ENCODE measurements around the gene SEMA4C. TPM values are rescaled to one million over a fixed set of nuclear protein-coding genes. Genes with fewer than 3 reads are reported as not detected.

SEMA4C gene
- polyA plus RNA-seq, 1 of the 3 experiments (the other 2 are of a cell fraction) = 34.8 TPM

DNA sequence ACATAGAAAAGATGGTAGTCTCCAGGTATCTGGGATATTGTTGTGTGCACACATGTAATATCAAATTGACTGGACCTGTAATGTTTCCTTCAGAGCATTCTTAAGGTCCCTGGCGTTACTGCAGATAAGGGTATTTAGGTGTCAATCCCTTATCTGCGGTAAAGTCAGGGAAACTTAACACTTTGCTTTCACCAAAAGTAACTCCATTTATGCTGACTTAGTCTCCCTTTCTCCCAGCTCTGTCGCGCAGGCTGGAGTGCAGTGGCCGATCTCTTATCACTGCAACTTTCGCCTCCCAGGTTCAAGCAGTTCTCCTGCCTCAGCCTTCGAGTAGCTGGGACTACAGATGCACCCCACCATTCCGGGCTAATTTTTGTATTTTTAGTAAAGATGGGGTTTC lies 52.0 kb downstream of the SEMA4C start:
- no peak for DNase-seq
- peak overlapping the region; percentile 88 for H3K4me2 ChIP-seq

DNA sequence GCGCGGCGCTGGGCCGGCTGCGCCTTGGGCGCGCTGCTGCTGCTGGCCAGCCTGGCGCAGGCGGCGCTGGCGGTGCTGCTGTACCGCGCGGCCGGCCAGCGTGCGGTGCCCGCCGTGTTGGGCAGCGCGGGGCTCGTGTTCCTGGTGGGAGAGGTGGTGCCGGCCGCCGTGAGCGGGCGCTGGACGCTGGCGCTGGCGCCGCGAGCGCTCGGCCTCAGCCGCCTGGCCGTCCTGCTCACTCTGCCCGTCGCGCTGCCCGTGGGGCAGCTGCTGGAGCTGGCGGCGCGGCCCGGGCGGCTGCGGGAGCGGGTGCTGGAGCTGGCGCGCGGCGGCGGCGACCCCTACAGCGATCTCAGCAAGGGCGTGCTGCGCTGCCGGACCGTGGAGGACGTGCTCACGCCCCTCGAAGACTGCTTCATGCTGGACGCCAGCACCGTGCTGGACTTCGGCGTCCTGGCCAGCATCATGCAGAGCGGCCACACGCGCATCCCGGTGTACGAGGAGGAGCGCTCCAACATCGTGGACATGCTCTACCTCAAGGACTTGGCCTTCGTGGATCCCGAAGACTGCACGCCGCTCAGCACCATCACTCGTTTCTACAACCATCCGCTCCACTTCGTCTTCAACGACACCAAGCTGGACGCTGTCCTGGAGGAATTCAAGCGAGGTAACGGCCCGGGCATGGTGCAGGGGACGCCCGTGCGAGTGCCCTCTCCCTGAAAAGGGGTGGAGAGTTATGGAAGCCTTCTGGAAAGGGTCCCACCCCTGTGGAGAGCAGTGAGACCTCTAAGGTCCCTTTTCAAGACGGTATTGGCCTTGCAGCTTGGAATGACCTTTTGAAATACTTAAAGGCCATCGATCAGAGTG lies 52.8 kb downstream of the SEMA4C start:
- peak overlapping the region; percentile 18; the same call in 1 of the 2 replicates for H2AFZ ChIP-seq (ENCODE audit: low read depth)
- peak overlapping the region; percentile 88 for H3K4me2 ChIP-seq
- peaks cover 5 to 40% of the 10 kb centered on the region in 2 experiments; a peak in 3 of 4 replicates for H3K4me1 ChIP-seq (ENCODE audit: control insufficient read depth in 1 of 2, insufficient read depth in 2 of 2, low read depth in 1 of 2, low read length in 1 of 2)
- no peaks in the 10 kb centered on the region for H3K9me3 ChIP-seq
- TF ChIP-seq NFIC (IDR thresholded peaks at IDR 0.05; ENCODE audit: borderline replicate concordance) (no peak), FOXM1 (IDR thresholded peaks at IDR 0.05; ENCODE audit: low read depth) (no peak), TCF12 (IDR thresholded peaks at IDR 0.05) (no peak), NRF1 (IDR thresholded peaks at IDR 0.05; ENCODE audit: low read depth, low read length) (no peak), YY1 (IDR thresholded peaks at IDR 0.05; ENCODE audit: low read depth) (no peak), RFX5 (IDR thresholded peaks at IDR 0.05; ENCODE audit: low read length) (no peak), CHD2 (IDR thresholded peaks at IDR 0.05; ENCODE audit: low read length, partially characterized antibody) (no peak), ELF1 (IDR thresholded peaks at IDR 0.05) (no peak), TEAD4 (IDR thresholded peaks at IDR 0.05; ENCODE audit: borderline replicate concordance, insufficient read depth) (no peak)
- TF ChIP-seq, protein P1, sequence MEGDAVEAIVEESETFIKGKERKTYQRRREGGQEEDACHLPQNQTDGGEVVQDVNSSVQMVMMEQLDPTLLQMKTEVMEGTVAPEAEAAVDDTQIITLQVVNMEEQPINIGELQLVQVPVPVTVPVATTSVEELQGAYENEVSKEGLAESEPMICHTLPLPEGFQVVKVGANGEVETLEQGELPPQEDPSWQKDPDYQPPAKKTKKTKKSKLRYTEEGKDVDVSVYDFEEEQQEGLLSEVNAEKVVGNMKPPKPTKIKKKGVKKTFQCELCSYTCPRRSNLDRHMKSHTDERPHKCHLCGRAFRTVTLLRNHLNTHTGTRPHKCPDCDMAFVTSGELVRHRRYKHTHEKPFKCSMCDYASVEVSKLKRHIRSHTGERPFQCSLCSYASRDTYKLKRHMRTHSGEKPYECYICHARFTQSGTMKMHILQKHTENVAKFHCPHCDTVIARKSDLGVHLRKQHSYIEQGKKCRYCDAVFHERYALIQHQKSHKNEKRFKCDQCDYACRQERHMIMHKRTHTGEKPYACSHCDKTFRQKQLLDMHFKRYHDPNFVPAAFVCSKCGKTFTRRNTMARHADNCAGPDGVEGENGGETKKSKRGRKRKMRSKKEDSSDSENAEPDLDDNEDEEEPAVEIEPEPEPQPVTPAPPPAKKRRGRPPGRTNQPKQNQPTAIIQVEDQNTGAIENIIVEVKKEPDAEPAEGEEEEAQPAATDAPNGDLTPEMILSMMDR (IDR thresholded peaks at IDR 0.05) = no peak
- TF ChIP-seq, protein P2, sequence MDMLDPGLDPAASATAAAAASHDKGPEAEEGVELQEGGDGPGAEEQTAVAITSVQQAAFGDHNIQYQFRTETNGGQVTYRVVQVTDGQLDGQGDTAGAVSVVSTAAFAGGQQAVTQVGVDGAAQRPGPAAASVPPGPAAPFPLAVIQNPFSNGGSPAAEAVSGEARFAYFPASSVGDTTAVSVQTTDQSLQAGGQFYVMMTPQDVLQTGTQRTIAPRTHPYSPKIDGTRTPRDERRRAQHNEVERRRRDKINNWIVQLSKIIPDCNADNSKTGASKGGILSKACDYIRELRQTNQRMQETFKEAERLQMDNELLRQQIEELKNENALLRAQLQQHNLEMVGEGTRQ (IDR thresholded peaks at IDR 0.05; ENCODE audit: borderline replicate concordance, low read depth, low read length) = no peak
- TF ChIP-seq, protein P3, sequence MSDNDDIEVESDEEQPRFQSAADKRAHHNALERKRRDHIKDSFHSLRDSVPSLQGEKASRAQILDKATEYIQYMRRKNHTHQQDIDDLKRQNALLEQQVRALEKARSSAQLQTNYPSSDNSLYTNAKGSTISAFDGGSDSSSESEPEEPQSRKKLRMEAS (IDR thresholded peaks at IDR 0.05; ENCODE audit: low read depth) = no peak
- H3K36me3 ChIP-seq (replicated peaks in 1 of 2; ENCODE audit: control insufficient read depth in 1 of 2, insufficient read depth in 2 of 2, low read length in 1 of 2) = no peaks in the 10 kb centered on the region
- 9% methylated on average over 13 of the region's 89 CpGs for WGBS (ENCODE audit: low lambda C conversion rate)
- peak overlapping the region; percentile 31 for H3K9ac ChIP-seq
- ChIA-PET CTCF (interaction anchor here (0.6 to 6.1 kb wide), 12 partner anchors 10 to 141 kb away, joined by 3 to 35 read pairs (median 4); partner anchors contain the start of gene ANKRD39), POLR2A (interaction anchor here (1.2 to 1.3 kb wide), 2 partner anchors 26 to 41 kb away, joined by 5 read pairs; partner anchors contain the start of gene ANKRD39)
- DNase-seq = peak; percentile 51
- peak overlapping the region; percentile 61 to 73 for H3K4me3 ChIP-seq (ENCODE audit: low read depth in 2 of 2, low read length in 1 of 2)
- H3K9me2 ChIP-seq = no peaks in the 10 kb centered on the region
- peaks cover 7% of the 10 kb centered on the region; the same call in 1 of the 2 replicates for H3K79me2 ChIP-seq (ENCODE audit: insufficient read depth)
- H3K27me3 ChIP-seq (ENCODE audit: insufficient read depth) = no peaks in the 10 kb centered on the region
- H3K27ac ChIP-seq (ENCODE audit: low read depth in 2 of 2, low read length in 1 of 2) = peak overlapping the region in 1 of 2 experiments; percentile 91; a peak in 2 of 4 replicates
- peaks cover 26% of the 10 kb centered on the region for H4K20me1 ChIP-seq (ENCODE audit: insufficient read depth)
- H3F3A ChIP-seq (replicated peaks; ENCODE audit: insufficient read depth) = peaks cover 4% of the 10 kb centered on the region

More for the DNA sequence above, 52.0 kb downstream of the SEMA4C start:
- Histone ChIP-seq H3K9me3 (no peaks in the 10 kb centered on the region), H2AFZ (ENCODE audit: low read depth) (no peak overlapping the region), H3K4me1 (ENCODE audit: control insufficient read depth in 1 of 2, insufficient read depth in 2 of 2, low read depth in 1 of 2, low read length in 1 of 2) (peaks cover 5 to 42% of the 10 kb centered on the region in 2 experiments; a peak in 3 of 4 replicates), H3K79me2 (ENCODE audit: insufficient read depth) (peaks cover 7% of the 10 kb centered on the region; the same call in 1 of the 2 replicates), H3K36me3 (replicated peaks in 1 of 2; ENCODE audit: control insufficient read depth in 1 of 2, insufficient read depth in 2 of 2, low read length in 1 of 2) (no peaks in the 10 kb centered on the region), H3K9me2 (no peaks in the 10 kb centered on the region), H3K4me3 (ENCODE audit: low read depth in 2 of 2, low read length in 1 of 2) (peak overlapping the region; percentile 61 to 73; a peak in 2 of 4 replicates), H3F3A (replicated peaks; ENCODE audit: insufficient read depth) (peaks cover 4% of the 10 kb centered on the region), H3K9ac (no peak overlapping the region), H3K27ac (ENCODE audit: low read depth in 2 of 2, low read length in 1 of 2) (no peak overlapping the region), H3K27me3 (ENCODE audit: insufficient read depth) (no peaks in the 10 kb centered on the region), H4K20me1 (ENCODE audit: insufficient read depth) (peaks cover 26% of the 10 kb centered on the region)
- CTCF ChIA-PET = interaction anchor here (0.6 to 6.1 kb wide), 8 partner anchors 15 to 338 kb away, joined by 3 to 35 read pairs (median 4); no protein-coding TSS in a partner anchor
- TF ChIP-seq TEAD4 (IDR thresholded peaks at IDR 0.05; ENCODE audit: borderline replicate concordance, insufficient read depth) = no peak
- TF ChIP-seq, protein P4, sequence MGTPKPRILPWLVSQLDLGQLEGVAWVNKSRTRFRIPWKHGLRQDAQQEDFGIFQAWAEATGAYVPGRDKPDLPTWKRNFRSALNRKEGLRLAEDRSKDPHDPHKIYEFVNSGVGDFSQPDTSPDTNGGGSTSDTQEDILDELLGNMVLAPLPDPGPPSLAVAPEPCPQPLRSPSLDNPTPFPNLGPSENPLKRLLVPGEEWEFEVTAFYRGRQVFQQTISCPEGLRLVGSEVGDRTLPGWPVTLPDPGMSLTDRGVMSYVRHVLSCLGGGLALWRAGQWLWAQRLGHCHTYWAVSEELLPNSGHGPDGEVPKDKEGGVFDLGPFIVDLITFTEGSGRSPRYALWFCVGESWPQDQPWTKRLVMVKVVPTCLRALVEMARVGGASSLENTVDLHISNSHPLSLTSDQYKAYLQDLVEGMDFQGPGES (IDR thresholded peaks at IDR 0.05; ENCODE audit: low read depth, low read length) = no peak
- TF ChIP-seq, protein P5, sequence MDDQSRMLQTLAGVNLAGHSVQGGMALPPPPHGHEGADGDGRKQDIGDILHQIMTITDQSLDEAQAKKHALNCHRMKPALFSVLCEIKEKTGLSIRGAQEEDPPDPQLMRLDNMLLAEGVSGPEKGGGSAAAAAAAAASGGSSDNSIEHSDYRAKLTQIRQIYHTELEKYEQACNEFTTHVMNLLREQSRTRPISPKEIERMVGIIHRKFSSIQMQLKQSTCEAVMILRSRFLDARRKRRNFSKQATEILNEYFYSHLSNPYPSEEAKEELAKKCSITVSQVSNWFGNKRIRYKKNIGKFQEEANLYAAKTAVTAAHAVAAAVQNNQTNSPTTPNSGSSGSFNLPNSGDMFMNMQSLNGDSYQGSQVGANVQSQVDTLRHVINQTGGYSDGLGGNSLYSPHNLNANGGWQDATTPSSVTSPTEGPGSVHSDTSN (IDR thresholded peaks at IDR 0.05) = no peak
- TF ChIP-seq YY1 (IDR thresholded peaks at IDR 0.05; ENCODE audit: low read depth) = no peak
- TF ChIP-seq, protein P2 (IDR thresholded peaks at IDR 0.05; ENCODE audit: borderline replicate concordance, low read depth, low read length) = no peak
- TF ChIP-seq FOXM1 (IDR thresholded peaks at IDR 0.05; ENCODE audit: low read depth) = no peak
- POLR2A ChIA-PET = interaction anchor here (1.3 kb wide), 1 partner anchor 25 kb away, joined by 5 read pairs; no protein-coding TSS in a partner anchor
- 95% methylated on average over 8 of the region's 8 CpGs for WGBS (ENCODE audit: low lambda C conversion rate)

All from SK-N-SH (cell line).